ENCODE results near the gene CHID1. TPM values are rescaled to one million over a fixed set of nuclear protein-coding genes. Genes with fewer than 3 reads are reported as not detected.
A peak's percentile ranks its signal among the peaks of the same experiment; 100 is the strongest.

CHID1 gene
- total and polyA plus RNA-seq, 9 of the 15 experiments (the other 6 are each of a cell fraction or from before 2014, with no cell fraction given) = 15.1 to 108 (median 39.8) TPM

GRCh38 chr11:842370-843002 is 68.1 kb downstream of the CHID1 start, which contains the start of the genes POLR2L and TSPAN4 (continued):
- TF ChIP-seq THAP12 (CRISPR knock-in tag; IDR thresholded peaks at IDR 0.05) = peak; percentile 48; the same call in 1 of the 2 replicates
- peak; percentile 77 for TF ChIP-seq MYC (IDR thresholded peaks at IDR 0.05; ENCODE audit: low read depth, low read length)
- no peak for TF ChIP-seq MYC (CRISPR knock-in tag; IDR thresholded peaks at IDR 0.05; ENCODE audit: borderline replicate concordance, low read depth)
- peak; percentile 98 for TF ChIP-seq MXD1 (CRISPR knock-in tag; IDR thresholded peaks at IDR 0.05; ENCODE audit: borderline replicate concordance, poor library complexity, severe bottlenecking)
- TF ChIP-seq CBFA2T2 (conservative IDR thresholded peaks at IDR 0.05) = no peak
- peak; percentile 89; the same call in 1 of the 2 replicates for TF ChIP-seq ESRRA (IDR thresholded peaks at IDR 0.05; ENCODE audit: borderline replicate concordance, low read depth)
- peak; percentile 40 for TF ChIP-seq NR2C2 (CRISPR knock-in tag; IDR thresholded peaks at IDR 0.05)
- no peak; the same call in 1 of the 2 replicates for TF ChIP-seq NR2C2 (tag; IDR thresholded peaks at IDR 0.05)
- peak; percentile 88 for TF ChIP-seq POLR2B (IDR thresholded peaks at IDR 0.05; ENCODE audit: low read depth, partially characterized antibody)
- peak; percentile 80 for TF ChIP-seq ZBTB33 (CRISPR knock-in tag; IDR thresholded peaks at IDR 0.05)
- TF ChIP-seq ZNF609 (CRISPR knock-in tag; IDR thresholded peaks at IDR 0.05; ENCODE audit: borderline replicate concordance) = peak; percentile 77; the same call in 1 of the 2 replicates
- peak; percentile 11 to 97; a peak in 3 of 4 replicates for TF ChIP-seq MAZ (CRISPR knock-in tag; conservative IDR thresholded peaks at IDR 0.05 in 1 of 2, IDR thresholded peaks at IDR 0.05 in 1 of 2)
- peak; percentile 39 to 82 for TF ChIP-seq E2F6 (IDR thresholded peaks at IDR 0.05; ENCODE audit: borderline replicate concordance in 1 of 2, extremely low read depth in 1 of 2, insufficient read depth in 1 of 2, insufficient read length in 1 of 2, low read depth in 1 of 2, low read length in 1 of 2, poor library complexity in 1 of 2, severe bottlenecking in 1 of 2)
- TF ChIP-seq ZNF695 (CRISPR knock-in tag; IDR thresholded peaks at IDR 0.05) = no peak
- TF ChIP-seq ZNF253 (CRISPR knock-in tag; conservative IDR thresholded peaks at IDR 0.05) = no peak
